ENCODE data around the gene PROM1.
A peak's percentile ranks its signal among the peaks of the same experiment; 100 is the strongest.

Gene PROM1

GRCh38 chr4:16025268-16025667 is 58.6 kb downstream of the PROM1 start:
- no peak for DNase-seq

- no peak for DNase-seq
Observed at GRCh38 chr4:16023776-16024408, 59.9 kb downstream of the PROM1 start.

GRCh38 chr4:16021804-16022560 is 61.8 kb downstream of the PROM1 start:
- no peak for DNase-seq

GRCh38 chr4:16019649-16020048 is 64.2 kb downstream of the PROM1 start:
- no peak for DNase-seq

GRCh38 chr4:16018841-16019240 is 65.0 kb downstream of the PROM1 start:
- DNase-seq: no peak

- no peak for DNase-seq
Observed at GRCh38 chr4:16018061-16018676, 65.7 kb downstream of the PROM1 start.

- DNase-seq: no peak
Observed at GRCh38 chr4:16016536-16016935, 67.3 kb downstream of the PROM1 start.

- no peak for DNase-seq
Observed at GRCh38 chr4:16011173-16011572, 72.7 kb downstream of the PROM1 start.

- no peak for DNase-seq
Observed at GRCh38 chr4:16009153-16009552, 74.7 kb downstream of the PROM1 start.

GRCh38 chr4:16007471-16008095 is 76.2 kb downstream of the PROM1 start:
- DNase-seq: no peak

GRCh38 chr4:16006771-16007446 is 76.9 kb downstream of the PROM1 start:
- DNase-seq: no peak

- DNase-seq: no peak
Observed at GRCh38 chr4:16005676-16006075, 78.1 kb downstream of the PROM1 start.

GRCh38 chr4:16001484-16001858 is 82.4 kb downstream of the PROM1 start:
- peak; percentile 7 to 62 (median 14) for DNase-seq

- DNase-seq: peak in 4 of 6 experiments; percentile 38 to 87 (median 68)
Observed at GRCh38 chr4:16000708-16001483, 82.9 kb downstream of the PROM1 start.

GRCh38 chr4:15996773-15997172 is 87.0 kb downstream of the PROM1 start:
- DNase-seq: no peak

- DNase-seq: no peak
Observed at GRCh38 chr4:15995826-15996225, 88.0 kb downstream of the PROM1 start.

GRCh38 chr4:15992167-15992485 is 91.7 kb downstream of the PROM1 start:
- DNase-seq: no peak

GRCh38 chr4:15990570-15991285 is 93.1 kb downstream of the PROM1 start:
- DNase-seq: no peak

GRCh38 chr4:15989424-15989823 is 94.4 kb downstream of the PROM1 start:
- DNase-seq: no peak

GRCh38 chr4:15988222-15988621 is 95.6 kb downstream of the PROM1 start:
- no peak for DNase-seq

- no peak for DNase-seq
Observed at GRCh38 chr4:15986907-15987306, 96.9 kb downstream of the PROM1 start.

GRCh38 chr4:15983610-15984009 is 100.2 kb downstream of the PROM1 start:
- DNase-seq: no peak

All from stimulated activated naive CD4-positive, alpha-beta T cell (primary cell).